SK-N-MC (cell line): ENCODE results near the gene KLHL26.
"Not testable (repeated sequence)": the region's sequence is repeated elsewhere in the genome, so short reads cannot be mapped to it uniquely, and the experiment has no call there.

Source experiments
- DNase-seq: peaks from one replicate; pipeline ENCODE4 v3.0.0-alpha.2; 2011; ENCODE audit warnings: low read depth, low spot score
- H3K27ac ChIP-seq: fragments of 200-600 bp; sonication (generic); 2 replicates; pipeline ENCODE4 v1.5.1; 2016; ENCODE audit warnings: mixed run types
- H3K36me3 ChIP-seq: fragments of 200-600 bp; sonication (generic); 2 replicates; pipeline ENCODE4 v1.6.1; 2017; ENCODE audit warnings: antibody characterized with exemption, low read length, mixed read lengths; ENCODE audit not compliant: insufficient read depth
- H3K4me3 ChIP-seq: fragments of 200-600 bp; sonication (generic); 2 replicates; pipeline ENCODE4 v1.5.1; 2016
- H3K9ac ChIP-seq: fragments of 200-600 bp; sonication (generic); 2 replicates; pipeline ENCODE4 v1.8.0; 2017; ENCODE audit warnings: mixed run types, mixed read lengths; ENCODE audit not compliant: insufficient read length
- H3K9me3 ChIP-seq: fragments of 200-600 bp; sonication (generic); 2 replicates; pipeline ENCODE4 v1.6.1; 2017; ENCODE audit warnings: low read depth, mild to moderate bottlenecking, antibody characterized with exemption, low read length, moderate library complexity, mixed read lengths
- EZH2 ChIP-seq: fragments of 200-600 bp; sonication (generic); IDR thresholded peaks from one replicate; pipeline ENCODE4 v1.6.1; 2017; ENCODE audit warnings: antibody characterized with exemption
- FOXP2 ChIP-seq: optimal IDR thresholded peaks from 2 replicates; pipeline ENCODE3; 2011; ENCODE audit warnings: mild to moderate bottlenecking, moderate library complexity; ENCODE audit not compliant: insufficient read depth; ENCODE audit errors: extremely low read length, control extremely low read depth
- POLR2AphosphoS5 ChIP-seq: IDR thresholded peaks from 2 replicates; pipeline ENCODE4 v1.6.1; 2012; ENCODE audit warnings: mild to moderate bottlenecking, low read depth, low read length, borderline replicate concordance

KLHL26 gene

DNA sequence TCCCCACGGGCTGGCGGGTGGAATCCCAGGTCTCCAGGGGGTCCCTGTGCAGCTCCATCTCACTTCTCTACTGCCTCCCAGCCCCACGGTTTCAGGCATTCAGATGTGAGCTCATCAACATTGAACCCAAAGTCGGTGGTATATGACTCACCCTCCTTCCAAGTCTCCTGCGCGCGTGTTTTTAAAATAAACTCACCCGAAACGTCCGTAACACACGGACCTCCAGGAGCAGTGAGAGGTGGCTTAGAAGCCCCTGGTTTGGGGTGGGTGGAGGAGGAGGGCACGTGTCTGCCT lies 32.6 kb downstream of the KLHL26 start:
- DNase-seq, result no peak
- no peak overlapping the region for H3K27ac ChIP-seq
- H3K36me3 ChIP-seq, result no peaks in the 10 kb centered on the region; the same call in 1 of the 2 replicates
- TF ChIP-seq FOXP2, result no peak
- no peak for TF ChIP-seq POLR2AphosphoS5
- TF ChIP-seq EZH2, result no peak
- H3K9me3 ChIP-seq, result no peaks in the 10 kb centered on the region
- H3K9ac ChIP-seq, result no peak overlapping the region
- no peak overlapping the region for H3K4me3 ChIP-seq

- H3K27ac ChIP-seq, result no peak overlapping the region
Observed at GRCh38 chr19:18669883-18670282, 33.1 kb downstream of the KLHL26 start.

GRCh38 chr19:18670312-18670711 lies 33.5 kb downstream of the KLHL26 start:
- TF ChIP-seq FOXP2 (no peak), EZH2 (no peak), POLR2AphosphoS5 (no peak)
- no peaks in the 10 kb centered on the region for H3K9me3 ChIP-seq

More at GRCh38 chr19:18669883-18670282, 33.1 kb downstream of the KLHL26 start:
- no peak for TF ChIP-seq POLR2AphosphoS5
- no peak for TF ChIP-seq FOXP2
- TF ChIP-seq EZH2, result no peak
- Histone ChIP-seq H3K36me3 (no peaks in the 10 kb centered on the region; the same call in 1 of the 2 replicates), H3K9ac (no peak overlapping the region), H3K9me3 (no peaks in the 10 kb centered on the region), H3K4me3 (no peak overlapping the region)
- DNase-seq, result no peak

GRCh38 chr19:18671303-18672043 lies 34.6 kb downstream of the KLHL26 start:
- H3K9me3 ChIP-seq, result no peaks in the 10 kb centered on the region
- DNase-seq, result no peak
- no peaks in the 10 kb centered on the region; the same call in 1 of the 2 replicates for H3K36me3 ChIP-seq
- H3K9ac ChIP-seq, result no peak overlapping the region
- H3K27ac ChIP-seq, result no peak overlapping the region
- TF ChIP-seq FOXP2 (no peak), POLR2AphosphoS5 (no peak), EZH2 (no peak)
- no peak overlapping the region for H3K4me3 ChIP-seq

More at GRCh38 chr19:18670312-18670711, 33.5 kb downstream of the KLHL26 start:
- no peak for DNase-seq
- Histone ChIP-seq H3K27ac (no peak overlapping the region), H3K4me3 (no peak overlapping the region), H3K9ac (no peak overlapping the region), H3K36me3 (no peaks in the 10 kb centered on the region; the same call in 1 of the 2 replicates)

DNA sequence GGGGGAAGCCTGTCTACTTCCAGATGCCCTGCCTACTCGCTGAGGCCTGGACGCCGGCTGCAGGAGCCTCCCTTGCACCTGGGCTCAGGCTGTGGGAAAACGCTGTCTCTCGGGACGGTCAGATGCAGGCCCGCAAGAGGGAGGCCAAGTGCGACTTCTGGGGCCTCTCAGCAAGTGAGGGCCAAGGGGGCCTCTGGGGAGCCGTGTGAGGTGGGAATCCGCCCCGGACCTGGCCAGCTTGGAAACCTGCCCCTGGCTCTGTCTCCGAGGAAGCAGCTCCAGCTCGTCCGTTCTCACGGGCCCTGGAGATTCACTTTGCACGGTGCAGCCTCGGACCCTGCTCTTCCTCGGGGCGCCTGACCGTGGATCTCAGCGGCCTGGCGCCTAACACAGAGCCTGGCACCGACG lies 35.2 kb downstream of the KLHL26 start:
- H3K9me3 ChIP-seq, result no peaks in the 10 kb centered on the region
- no peak for DNase-seq
- H3K36me3 ChIP-seq, result no peaks in the 10 kb centered on the region; the same call in 1 of the 2 replicates
- H3K27ac ChIP-seq, result no peak overlapping the region
- H3K9ac ChIP-seq, result no peak overlapping the region
- H3K4me3 ChIP-seq, result no peak overlapping the region
- no peak for TF ChIP-seq FOXP2
- no peak for TF ChIP-seq EZH2
- no peak for TF ChIP-seq POLR2AphosphoS5

- no peak overlapping the region for H3K9ac ChIP-seq
- no peak overlapping the region for H3K27ac ChIP-seq
- H3K9me3 ChIP-seq, result no peaks in the 10 kb centered on the region
- no peaks in the 10 kb centered on the region; the same call in 1 of the 2 replicates for H3K36me3 ChIP-seq
- DNase-seq, result no peak
- no peak overlapping the region for H3K4me3 ChIP-seq
- TF ChIP-seq EZH2, result no peak
- no peak for TF ChIP-seq POLR2AphosphoS5
- no peak for TF ChIP-seq FOXP2
Observed at GRCh38 chr19:18672606-18673337, 35.9 kb downstream of the KLHL26 start.

DNA sequence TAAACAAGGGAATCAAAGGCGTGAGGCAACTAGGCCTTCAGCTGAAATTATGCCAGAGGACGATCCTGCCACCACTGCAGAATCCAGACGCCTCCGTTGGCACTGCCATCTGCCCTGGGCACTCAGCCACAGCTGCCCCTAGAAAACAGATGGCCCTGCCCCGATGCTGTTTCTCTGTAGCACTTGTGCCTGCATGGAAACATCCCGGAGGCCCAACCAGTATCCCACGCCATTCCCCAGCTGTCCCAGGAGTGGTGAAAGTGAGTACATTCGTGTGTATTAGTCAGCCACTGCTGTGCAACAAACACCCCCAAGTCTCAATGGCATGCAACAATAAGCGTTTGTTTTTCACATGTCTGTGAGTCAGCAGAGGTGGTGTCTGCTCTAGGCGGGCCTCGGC lies 37.8 kb downstream of the KLHL26 start:
- no peak for DNase-seq

GRCh38 chr19:18675779-18676178 lies 39.0 kb downstream of the KLHL26 start:
- Histone ChIP-seq H3K4me3 (no peak overlapping the region), H3K27ac (no peak overlapping the region), H3K36me3 (no peaks in the 10 kb centered on the region), H3K9ac (no peak overlapping the region), H3K9me3 (no peaks in the 10 kb centered on the region)
- no peak for TF ChIP-seq POLR2AphosphoS5
- no peak for DNase-seq

More for the DNA sequence above, 37.8 kb downstream of the KLHL26 start:
- H3K9ac ChIP-seq, result no peak overlapping the region
- H3K36me3 ChIP-seq, result no peaks in the 10 kb centered on the region
- H3K4me3 ChIP-seq, result no peak overlapping the region
- no peak overlapping the region for H3K27ac ChIP-seq
- no peaks in the 10 kb centered on the region for H3K9me3 ChIP-seq
- no peak for TF ChIP-seq EZH2
- no peak for TF ChIP-seq POLR2AphosphoS5
- no peak for TF ChIP-seq FOXP2

DNA sequence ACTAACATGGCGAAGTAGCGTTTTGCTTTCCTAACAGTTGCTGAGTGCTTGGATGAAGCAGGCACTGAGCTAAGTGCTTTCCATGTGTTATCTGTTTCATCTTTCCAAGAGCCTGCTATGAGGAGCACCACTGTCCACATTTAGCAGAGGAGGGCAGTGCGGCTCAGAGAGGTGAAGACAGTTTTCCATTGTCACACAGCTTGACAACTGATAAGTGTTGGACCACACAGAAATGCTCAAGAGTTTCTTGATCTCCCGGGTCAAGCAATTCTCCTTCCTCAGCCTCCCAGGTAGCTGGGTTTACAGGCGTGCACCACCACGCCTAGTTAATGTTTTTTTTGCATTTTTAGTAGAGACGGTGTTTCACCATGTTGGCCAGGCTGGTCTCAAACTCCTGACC lies 39.9 kb downstream of the KLHL26 start:
- H3K4me3 ChIP-seq, result no peak overlapping the region
- no peak for TF ChIP-seq FOXP2
- no peak for TF ChIP-seq POLR2AphosphoS5
- no peak for TF ChIP-seq EZH2
- no peak for DNase-seq
- no peak overlapping the region for H3K27ac ChIP-seq
- H3K9me3 ChIP-seq, result no peaks in the 10 kb centered on the region
- no peak overlapping the region for H3K9ac ChIP-seq
- H3K36me3 ChIP-seq, result no peaks in the 10 kb centered on the region

DNA sequence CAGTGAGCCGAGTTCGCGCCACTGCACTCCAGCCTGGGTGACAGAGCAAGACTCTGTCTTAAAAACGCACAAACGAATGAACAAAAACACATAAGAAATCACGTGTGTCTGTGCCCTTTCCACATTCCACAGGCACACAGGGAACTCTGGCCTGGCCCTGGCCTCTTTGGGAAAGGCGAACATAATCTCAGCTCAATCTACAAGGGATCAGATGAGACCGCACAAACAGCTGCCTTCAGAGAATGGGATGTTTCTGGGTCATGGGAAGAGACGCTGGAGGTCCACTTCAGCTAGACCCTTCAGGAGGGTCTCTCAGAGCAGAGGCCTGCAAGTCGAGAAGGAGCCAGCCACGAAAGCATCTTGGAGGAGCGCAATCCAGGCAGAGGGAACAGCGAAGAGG lies 40.3 kb downstream of the KLHL26 start:
- no peak overlapping the region for H3K9ac ChIP-seq
- TF ChIP-seq POLR2AphosphoS5, result no peak
- no peak for TF ChIP-seq FOXP2
- no peak for TF ChIP-seq EZH2
- H3K27ac ChIP-seq, result no peak overlapping the region
- H3K4me3 ChIP-seq, result no peak overlapping the region
- H3K9me3 ChIP-seq, result no peaks in the 10 kb centered on the region
- H3K36me3 ChIP-seq, result no peaks in the 10 kb centered on the region
- DNase-seq, result no peak

- not testable (repeated sequence) for H3K27ac ChIP-seq, H3K36me3 ChIP-seq, DNase-seq, H3K4me3 ChIP-seq, H3K9ac ChIP-seq, H3K9me3 ChIP-seq
Observed at GRCh38 chr19:18680148-18680547, 43.3 kb downstream of the KLHL26 start.
